Measurements from ENCODE around the gene NEMP2.

The NEMP2 gene

DNA sequence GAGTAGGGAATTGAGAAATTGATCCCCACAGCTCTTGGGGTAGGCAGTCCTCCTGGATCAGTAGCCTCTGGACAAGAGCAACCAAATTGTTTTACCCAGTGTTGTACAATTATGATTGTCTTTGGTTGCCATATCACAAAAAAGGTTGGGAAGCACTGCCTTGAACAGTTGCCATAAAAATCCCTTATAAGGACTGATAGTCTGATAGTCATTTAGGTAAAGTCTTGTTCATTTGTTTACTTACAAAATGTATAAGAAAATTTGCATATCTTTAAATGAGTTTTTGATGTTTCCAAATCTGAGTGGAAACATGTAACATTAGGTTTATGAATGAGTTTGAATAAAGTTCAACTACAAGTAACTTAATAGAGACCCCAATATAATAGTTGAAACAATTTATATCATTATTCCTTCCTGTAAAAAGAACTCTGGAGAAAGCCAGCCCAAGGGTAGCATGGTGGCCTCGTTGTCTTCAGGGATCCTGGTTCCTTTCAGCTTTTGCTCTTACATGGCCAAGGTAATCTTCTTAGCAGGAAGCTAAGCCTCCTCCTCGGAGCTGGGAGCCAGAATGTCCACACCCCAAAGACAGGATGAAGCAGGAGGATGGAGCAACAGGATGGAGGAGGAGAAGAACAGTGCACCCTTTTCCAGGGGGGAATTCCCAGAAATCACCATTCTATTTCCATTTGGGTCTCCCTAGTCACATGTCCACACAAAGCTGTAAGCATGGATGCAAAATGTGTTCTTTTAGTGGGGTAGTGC, 35.7 kb upstream of the NEMP2 start:
- no peak for TF ChIP-seq CTCF (IDR thresholded peaks at IDR 0.05)
- no peak for TF ChIP-seq ZFX (IDR thresholded peaks at IDR 0.05; ENCODE audit: borderline replicate concordance)
- no peak overlapping the region for H3K27ac ChIP-seq

DNA sequence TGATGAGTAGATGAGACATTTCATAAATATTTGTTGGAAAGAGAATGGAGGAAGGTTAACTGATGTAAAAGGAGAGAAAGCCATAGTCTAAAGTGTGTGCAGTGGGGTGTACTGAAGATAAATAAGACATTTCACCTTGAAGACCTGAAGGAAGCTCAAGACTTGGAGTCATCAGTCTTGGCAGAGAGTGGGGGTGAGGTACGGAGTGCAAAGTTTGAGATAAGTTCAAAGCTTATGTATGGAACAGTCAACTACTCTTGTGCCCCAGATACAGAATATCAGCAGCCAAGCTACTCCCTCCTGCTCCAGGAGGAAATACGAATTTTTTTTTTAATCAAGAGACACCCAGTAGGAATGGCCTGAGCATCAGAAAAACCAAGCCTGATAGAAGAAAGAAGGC, 30.3 kb upstream of the NEMP2 start:
- no peak for TF ChIP-seq ZFX (IDR thresholded peaks at IDR 0.05; ENCODE audit: borderline replicate concordance)
- no peak for TF ChIP-seq CTCF (IDR thresholded peaks at IDR 0.05)
- no peak overlapping the region for H3K27ac ChIP-seq

- TF ChIP-seq ZFX (IDR thresholded peaks at IDR 0.05; ENCODE audit: borderline replicate concordance): no peak
- H3K27ac ChIP-seq: no peak overlapping the region
Observed at GRCh38 chr2:190563646-190564045, 29.1 kb upstream of the NEMP2 start.

- H3K27ac ChIP-seq: no peak overlapping the region
- no peak for TF ChIP-seq ZFX (IDR thresholded peaks at IDR 0.05; ENCODE audit: borderline replicate concordance)
- TF ChIP-seq CTCF (IDR thresholded peaks at IDR 0.05): no peak
Observed at GRCh38 chr2:190563109-190563508, 28.6 kb upstream of the NEMP2 start.

GRCh38 chr2:190562121-190562520, 27.6 kb upstream of the NEMP2 start:
- no peak overlapping the region for H3K27ac ChIP-seq

GRCh38 chr2:190561094-190561493, 26.6 kb upstream of the NEMP2 start:
- H3K27ac ChIP-seq: no peak overlapping the region
- TF ChIP-seq CTCF (IDR thresholded peaks at IDR 0.05): no peak
- no peak for TF ChIP-seq ZFX (IDR thresholded peaks at IDR 0.05; ENCODE audit: borderline replicate concordance)

More at GRCh38 chr2:190562121-190562520, 27.6 kb upstream of the NEMP2 start:
- TF ChIP-seq ZFX (IDR thresholded peaks at IDR 0.05; ENCODE audit: borderline replicate concordance): no peak
- no peak for TF ChIP-seq CTCF (IDR thresholded peaks at IDR 0.05)

GRCh38 chr2:190554357-190555006, 20.0 kb upstream of the NEMP2 start:
- H3K27ac ChIP-seq: no peak overlapping the region
- TF ChIP-seq CTCF (IDR thresholded peaks at IDR 0.05): no peak
- TF ChIP-seq ZFX (IDR thresholded peaks at IDR 0.05; ENCODE audit: borderline replicate concordance): no peak
